ENCODE measurements around the gene RGS9. TPM values are rescaled to one million over a fixed set of nuclear protein-coding genes. Genes with fewer than 3 reads are reported as not detected.
A peak's percentile ranks its signal among the peaks of the same experiment; 100 is the strongest.

Gene RGS9
- total RNA-seq, 4 donors from 2014 or later, result 1.2 to 4.4 (median 2.8) TPM

DNA sequence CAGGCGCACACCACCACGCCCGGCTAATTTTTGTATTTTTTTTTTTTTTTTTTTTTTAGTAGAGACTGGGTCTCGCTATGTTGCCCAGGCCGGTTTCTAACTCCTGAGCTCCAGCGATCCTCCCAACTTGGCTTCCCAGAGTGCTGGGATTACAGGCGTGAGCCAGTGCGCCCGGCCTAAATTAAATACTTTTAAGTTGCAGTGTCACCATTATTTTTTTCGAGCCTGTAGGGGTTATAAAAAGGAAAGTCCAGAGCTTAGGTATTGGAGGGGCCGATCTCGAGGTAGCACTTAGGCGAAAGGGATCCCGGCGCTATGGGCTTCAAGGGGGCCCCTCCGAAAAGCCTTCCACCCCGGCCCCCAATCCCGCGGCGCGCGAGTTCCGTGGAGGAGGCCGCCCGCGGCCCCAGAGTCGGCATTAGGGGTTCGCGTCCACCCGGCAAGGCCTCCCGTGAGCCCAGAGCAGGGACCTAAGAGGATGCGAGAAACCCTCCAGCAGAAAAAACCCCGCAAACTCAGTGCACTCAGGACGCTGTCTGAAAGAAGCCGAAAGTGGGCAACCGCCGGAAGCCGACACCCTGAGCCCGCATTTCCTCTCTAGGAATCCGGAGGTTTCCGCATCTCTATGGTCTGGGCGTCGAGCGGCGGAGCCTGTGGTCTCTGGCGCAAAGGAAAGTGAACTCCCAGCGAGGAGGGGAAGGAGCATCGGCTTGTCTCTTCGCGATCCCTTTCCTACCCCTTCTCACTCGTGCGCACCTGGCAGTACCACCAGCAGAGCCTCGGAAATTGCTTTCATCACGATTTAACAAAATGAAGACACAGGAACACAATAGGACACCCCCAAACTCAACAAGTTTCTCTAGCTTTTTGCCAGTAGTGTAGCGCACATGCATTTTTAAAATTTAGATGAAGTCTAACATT lies 14.1 kb upstream of the RGS9 start:
- Histone ChIP-seq H3K27me3 (no peaks in the 10 kb centered on the region), H3K4me1 (peaks cover 0 to 4% of the 10 kb centered on the region in 2 donors), H3K9me3 (no peaks in the 10 kb centered on the region), H3K4me3 (peak overlapping the region; percentile 77 to 83 (median 79)), H3K27ac (peak overlapping the region; percentile 81 to 87 (median 85)), H3K36me3 (no peaks in the 10 kb centered on the region)
- DNase-seq, result peak; percentile 62 to 78
- TF ChIP-seq CTCF (IDR thresholded peaks at IDR 0.05 in 4 of 5, conservative IDR thresholded peaks at IDR 0.05 in 1 of 5), result no peak
- TF ChIP-seq POLR2A (IDR thresholded peaks at IDR 0.05), result peak in 1 of 2 donors; percentile 19
- in situ Hi-C loops (cut with MboI; ENCODE audit: low sequenced_read_pairs in 4 of 4) (no loop called here), intact Hi-C loops (cut with DNase I; ENCODE audit: low total_unique reads) (loop anchor here (2.0 kb wide), 2 partner anchors 14 to 22 kb away; partner anchors contain the start of gene RGS9)
- ATAC-seq, result peak; percentile 91 to 98

DNA sequence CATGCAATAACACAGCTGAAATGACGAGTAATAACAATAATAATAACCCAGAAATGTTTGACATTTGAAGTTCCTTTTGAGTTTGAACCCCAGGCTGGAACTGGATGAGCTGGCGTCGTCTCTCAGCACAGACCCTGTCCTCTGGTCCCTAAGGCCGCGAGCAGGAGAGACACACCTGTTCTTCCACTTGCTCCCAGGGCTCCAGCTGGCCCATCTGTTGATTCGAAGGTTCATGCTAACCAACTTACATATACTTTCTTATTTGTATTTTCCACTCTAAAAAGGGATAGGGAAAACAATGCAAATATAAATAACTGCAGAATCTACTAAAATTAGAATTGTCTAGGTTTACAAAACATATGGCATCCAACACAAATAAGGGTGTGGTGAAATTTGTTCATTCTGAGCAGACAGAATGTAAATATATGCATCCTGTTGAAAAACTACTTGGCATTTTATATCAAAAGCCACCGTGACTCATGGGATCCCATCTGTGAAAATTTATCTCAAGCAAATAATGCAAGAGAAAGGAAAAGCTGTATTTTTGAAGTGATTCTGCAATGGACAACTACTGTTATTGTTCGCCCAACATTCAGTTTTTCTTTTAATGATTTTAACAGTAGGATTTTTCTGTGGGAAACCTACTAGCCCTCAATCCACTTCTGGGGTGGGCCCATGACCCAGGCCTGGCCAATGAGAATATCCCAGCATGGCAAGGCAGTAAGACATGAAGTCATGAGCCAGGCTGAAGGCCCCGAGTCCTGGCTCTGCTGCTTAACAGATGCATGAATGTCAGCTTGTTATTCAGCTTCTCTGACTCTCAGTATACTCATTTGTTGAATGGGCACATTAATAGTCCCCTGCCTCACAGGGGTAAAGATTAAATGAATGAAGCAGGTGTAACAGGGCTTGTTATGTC lies 13.2 kb upstream of the RGS9 start:
- H3K27me3 ChIP-seq, result peaks cover 0 to 3% (median 0%) of the 10 kb centered on the region in 3 donors
- H3K27ac ChIP-seq, result peak overlapping the region; percentile 81 to 87 (median 85)
- no peak for DNase-seq
- ATAC-seq, result no peak
- H3K9me3 ChIP-seq, result no peaks in the 10 kb centered on the region
- TF ChIP-seq POLR2A (IDR thresholded peaks at IDR 0.05), result no peak
- no peak for TF ChIP-seq CTCF (IDR thresholded peaks at IDR 0.05 in 4 of 5, conservative IDR thresholded peaks at IDR 0.05 in 1 of 5)
- intact Hi-C loops (cut with DNase I; ENCODE audit: low total_unique reads), result loop anchor here (2.0 kb wide), 2 partner anchors 13 to 23 kb away; partner anchors contain the start of gene RGS9
- H3K36me3 ChIP-seq, result no peaks in the 10 kb centered on the region
- in situ Hi-C loops (cut with MboI; ENCODE audit: low sequenced_read_pairs in 4 of 4), result no loop called here
- H3K4me1 ChIP-seq, result peaks cover 0 to 4% of the 10 kb centered on the region in 2 donors
- peak overlapping the region; percentile 77 to 83 (median 79) for H3K4me3 ChIP-seq

DNA sequence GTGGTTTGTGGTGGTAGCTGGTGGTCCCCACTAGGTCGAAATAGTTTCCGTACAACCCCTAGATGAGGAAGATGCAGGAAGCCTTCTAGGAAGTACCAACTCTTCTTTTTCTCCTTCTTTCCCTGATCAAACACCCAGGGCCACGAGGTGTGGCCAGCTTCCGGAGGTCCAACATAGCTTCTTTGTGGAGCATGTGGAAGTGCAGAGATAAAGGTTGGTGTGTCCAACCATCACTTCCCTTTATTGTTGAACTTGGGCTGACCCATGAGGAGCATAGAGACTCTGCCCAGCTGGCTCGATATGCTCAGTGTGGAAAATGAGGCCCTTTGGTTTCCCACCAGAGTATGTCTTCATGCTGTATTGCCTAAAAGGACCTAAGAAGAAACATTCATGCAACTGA lies 6.3 kb upstream of the RGS9 start:
- ATAC-seq (no peak), DNase-seq (no peak)
- intact Hi-C loops (cut with DNase I; ENCODE audit: low total_unique reads), result no loop called here
- Histone ChIP-seq H3K27ac (no peak overlapping the region), H3K4me1 (no peaks in the 10 kb centered on the region), H3K9me3 (no peaks in the 10 kb centered on the region), H3K27me3 (peaks cover 0 to 5% (median 0%) of the 10 kb centered on the region in 3 donors), H3K4me3 (no peak overlapping the region), H3K36me3 (no peaks in the 10 kb centered on the region)
- in situ Hi-C loops (cut with MboI; ENCODE audit: low sequenced_read_pairs in 4 of 4), result loop anchor here in 1 of 4 donors (10.0 kb wide), 1 partner anchor 64 kb away; no protein-coding TSS in a partner anchor
- no peak for TF ChIP-seq POLR2A (IDR thresholded peaks at IDR 0.05)
- TF ChIP-seq CTCF (IDR thresholded peaks at IDR 0.05 in 4 of 5, conservative IDR thresholded peaks at IDR 0.05 in 1 of 5), result no peak

DNA sequence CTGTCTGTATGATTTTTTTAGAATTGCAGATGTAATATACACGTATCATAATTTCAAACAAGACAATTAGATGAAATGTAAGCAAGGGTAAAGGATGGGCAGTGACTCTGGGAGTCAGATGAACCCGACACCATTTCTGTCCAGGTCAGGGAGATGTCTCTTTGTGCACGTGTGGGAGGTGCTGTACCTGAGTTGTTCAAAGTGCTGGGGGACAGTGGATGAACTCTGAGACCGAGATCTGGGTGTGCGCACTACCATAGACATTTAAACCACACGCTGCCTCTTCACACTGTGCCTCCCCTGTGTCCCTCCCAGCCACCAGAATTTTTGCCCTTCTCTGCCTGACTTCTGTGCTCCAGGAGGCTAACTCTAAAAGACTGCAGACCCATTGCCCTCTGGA lies 5.9 kb upstream of the RGS9 start:
- Histone ChIP-seq H3K4me1 (no peaks in the 10 kb centered on the region), H3K27ac (no peak overlapping the region), H3K9me3 (no peaks in the 10 kb centered on the region), H3K4me3 (no peak overlapping the region), H3K27me3 (peaks cover 0 to 5% (median 0%) of the 10 kb centered on the region in 3 donors), H3K36me3 (no peaks in the 10 kb centered on the region)
- DNase-seq, result no peak
- in situ Hi-C loops (cut with MboI; ENCODE audit: low sequenced_read_pairs in 4 of 4) (loop anchor here in 1 of 4 donors (10.0 kb wide), 1 partner anchor 64 kb away; no protein-coding TSS in a partner anchor), intact Hi-C loops (cut with DNase I; ENCODE audit: low total_unique reads) (no loop called here)
- no peak for ATAC-seq
- TF ChIP-seq POLR2A (IDR thresholded peaks at IDR 0.05) (no peak), CTCF (IDR thresholded peaks at IDR 0.05 in 4 of 5, conservative IDR thresholded peaks at IDR 0.05 in 1 of 5) (no peak)

Measured in gastrocnemius medialis (tissue), 4 donors.